ENCODE data around the gene SLC38A11.
A peak's percentile ranks its signal among the peaks of the same experiment; 100 is the strongest.

SLC38A11 gene

GRCh38 chr2:164913640-164914350, 41.5 kb downstream of the SLC38A11 start:
- peaks cover 14% of the 10 kb centered on the region for H3K4me1 Mint-ChIP-seq (ENCODE audit: low read depth)
- no peaks in the 10 kb centered on the region for H3K9me3 Mint-ChIP-seq
- peaks cover 11% of the 10 kb centered on the region for H3K27me3 Mint-ChIP-seq (ENCODE audit: low read depth)
- no peak overlapping the region for H3K4me3 Mint-ChIP-seq
- H3K36me3 Mint-ChIP-seq (ENCODE audit: low read depth), result no peaks in the 10 kb centered on the region
- no peak overlapping the region for H3K27ac Mint-ChIP-seq

- Mint-ChIP-seq H3K36me3 (ENCODE audit: low read depth) (no peaks in the 10 kb centered on the region), H3K27me3 (ENCODE audit: low read depth) (peaks cover 11% of the 10 kb centered on the region), H3K4me1 (ENCODE audit: low read depth) (peaks cover 14% of the 10 kb centered on the region), H3K4me3 (no peak overlapping the region), H3K27ac (no peak overlapping the region), H3K9me3 (no peaks in the 10 kb centered on the region)
Observed at GRCh38 chr2:164913011-164913410, 42.3 kb downstream of the SLC38A11 start.

- Mint-ChIP-seq H3K27me3 (ENCODE audit: low read depth) (peaks cover 11% of the 10 kb centered on the region), H3K4me3 (no peak overlapping the region)
Observed at GRCh38 chr2:164911832-164912231, 43.5 kb downstream of the SLC38A11 start.

GRCh38 chr2:164910101-164910899, 45.0 kb downstream of the SLC38A11 start:
- Mint-ChIP-seq H3K27me3 (ENCODE audit: low read depth) (peaks cover 11% of the 10 kb centered on the region), H3K36me3 (ENCODE audit: low read depth) (no peaks in the 10 kb centered on the region), H3K4me1 (ENCODE audit: low read depth) (peaks cover 14% of the 10 kb centered on the region), H3K27ac (no peak overlapping the region), H3K4me3 (peak overlapping the region; percentile 1), H3K9me3 (no peaks in the 10 kb centered on the region)

More at GRCh38 chr2:164911832-164912231, 43.5 kb downstream of the SLC38A11 start:
- Mint-ChIP-seq H3K27ac (no peak overlapping the region), H3K4me1 (ENCODE audit: low read depth) (peaks cover 14% of the 10 kb centered on the region), H3K9me3 (no peaks in the 10 kb centered on the region), H3K36me3 (ENCODE audit: low read depth) (no peaks in the 10 kb centered on the region)

GRCh38 chr2:164906947-164907346, 48.4 kb downstream of the SLC38A11 start:
- no peaks in the 10 kb centered on the region for H3K36me3 Mint-ChIP-seq (ENCODE audit: low read depth)
- peaks cover 19% of the 10 kb centered on the region for H3K27me3 Mint-ChIP-seq (ENCODE audit: low read depth)
- H3K9me3 Mint-ChIP-seq, result no peaks in the 10 kb centered on the region
- peaks cover 14% of the 10 kb centered on the region for H3K4me1 Mint-ChIP-seq (ENCODE audit: low read depth)
- no peak overlapping the region for H3K27ac Mint-ChIP-seq
- H3K4me3 Mint-ChIP-seq, result no peak overlapping the region

GRCh38 chr2:164905307-164905706, 50.0 kb downstream of the SLC38A11 start:
- H3K4me3 Mint-ChIP-seq, result no peak overlapping the region
- H3K27ac Mint-ChIP-seq, result no peak overlapping the region
- peaks cover 11% of the 10 kb centered on the region for H3K4me1 Mint-ChIP-seq (ENCODE audit: low read depth)
- H3K27me3 Mint-ChIP-seq (ENCODE audit: low read depth), result peaks cover 24% of the 10 kb centered on the region
- no peaks in the 10 kb centered on the region for H3K36me3 Mint-ChIP-seq (ENCODE audit: low read depth)
- H3K9me3 Mint-ChIP-seq, result peaks cover 2% of the 10 kb centered on the region

GRCh38 chr2:164903951-164904350, 51.4 kb downstream of the SLC38A11 start:
- H3K27me3 Mint-ChIP-seq (ENCODE audit: low read depth), result peaks cover 30% of the 10 kb centered on the region
- H3K4me3 Mint-ChIP-seq, result no peak overlapping the region
- H3K9me3 Mint-ChIP-seq, result peaks cover 7% of the 10 kb centered on the region
- no peaks in the 10 kb centered on the region for H3K4me1 Mint-ChIP-seq (ENCODE audit: low read depth)
- no peaks in the 10 kb centered on the region for H3K36me3 Mint-ChIP-seq (ENCODE audit: low read depth)
- no peak overlapping the region for H3K27ac Mint-ChIP-seq

GRCh38 chr2:164903204-164903603, 52.1 kb downstream of the SLC38A11 start:
- H3K27ac Mint-ChIP-seq, result no peak overlapping the region
- no peaks in the 10 kb centered on the region for H3K36me3 Mint-ChIP-seq (ENCODE audit: low read depth)
- H3K27me3 Mint-ChIP-seq (ENCODE audit: low read depth), result peaks cover 30% of the 10 kb centered on the region
- peaks cover 7% of the 10 kb centered on the region for H3K9me3 Mint-ChIP-seq
- no peaks in the 10 kb centered on the region for H3K4me1 Mint-ChIP-seq (ENCODE audit: low read depth)
- H3K4me3 Mint-ChIP-seq, result no peak overlapping the region

GRCh38 chr2:164899121-164899520, 56.2 kb downstream of the SLC38A11 start:
- H3K4me1 Mint-ChIP-seq (ENCODE audit: low read depth), result peaks cover 9% of the 10 kb centered on the region
- no peak overlapping the region for H3K4me3 Mint-ChIP-seq
- H3K36me3 Mint-ChIP-seq (ENCODE audit: low read depth), result no peaks in the 10 kb centered on the region
- peaks cover 29% of the 10 kb centered on the region for H3K27me3 Mint-ChIP-seq (ENCODE audit: low read depth)
- H3K9me3 Mint-ChIP-seq, result peaks cover 7% of the 10 kb centered on the region
- no peak overlapping the region for H3K27ac Mint-ChIP-seq

- H3K27ac Mint-ChIP-seq, result no peak overlapping the region
- peaks cover 23% of the 10 kb centered on the region for H3K27me3 Mint-ChIP-seq (ENCODE audit: low read depth)
- peaks cover 7% of the 10 kb centered on the region for H3K9me3 Mint-ChIP-seq
- no peak overlapping the region for H3K4me3 Mint-ChIP-seq
- H3K36me3 Mint-ChIP-seq (ENCODE audit: low read depth), result no peaks in the 10 kb centered on the region
- H3K4me1 Mint-ChIP-seq (ENCODE audit: low read depth), result peaks cover 9% of the 10 kb centered on the region
Observed at GRCh38 chr2:164898475-164898874, 56.9 kb downstream of the SLC38A11 start.

- Mint-ChIP-seq H3K36me3 (ENCODE audit: low read depth) (no peaks in the 10 kb centered on the region), H3K4me3 (no peak overlapping the region), H3K4me1 (ENCODE audit: low read depth) (peaks cover 9% of the 10 kb centered on the region), H3K27ac (no peak overlapping the region), H3K9me3 (peaks cover 7% of the 10 kb centered on the region), H3K27me3 (ENCODE audit: low read depth) (peaks cover 17% of the 10 kb centered on the region)
Observed at GRCh38 chr2:164897469-164898260, 57.7 kb downstream of the SLC38A11 start.

- H3K4me3 Mint-ChIP-seq, result no peak overlapping the region
- peaks cover 13% of the 10 kb centered on the region for H3K27me3 Mint-ChIP-seq (ENCODE audit: low read depth)
- H3K9me3 Mint-ChIP-seq, result peaks cover 7% of the 10 kb centered on the region
- peaks cover 9% of the 10 kb centered on the region for H3K4me1 Mint-ChIP-seq (ENCODE audit: low read depth)
- H3K27ac Mint-ChIP-seq, result no peak overlapping the region
- H3K36me3 Mint-ChIP-seq (ENCODE audit: low read depth), result no peaks in the 10 kb centered on the region
Observed at GRCh38 chr2:164896634-164897355, 58.5 kb downstream of the SLC38A11 start.

GRCh38 chr2:164896226-164896625, 59.1 kb downstream of the SLC38A11 start:
- H3K36me3 Mint-ChIP-seq (ENCODE audit: low read depth), result no peaks in the 10 kb centered on the region
- peaks cover 7% of the 10 kb centered on the region for H3K9me3 Mint-ChIP-seq
- H3K4me3 Mint-ChIP-seq, result no peak overlapping the region
- peaks cover 14% of the 10 kb centered on the region for H3K27me3 Mint-ChIP-seq (ENCODE audit: low read depth)
- H3K27ac Mint-ChIP-seq, result no peak overlapping the region
- H3K4me1 Mint-ChIP-seq (ENCODE audit: low read depth), result peaks cover 9% of the 10 kb centered on the region

- H3K9me3 Mint-ChIP-seq, result no peaks in the 10 kb centered on the region
- no peak overlapping the region for H3K4me3 Mint-ChIP-seq
- H3K27ac Mint-ChIP-seq, result no peak overlapping the region
- peaks cover 2% of the 10 kb centered on the region for H3K4me1 Mint-ChIP-seq (ENCODE audit: low read depth)
- H3K36me3 Mint-ChIP-seq (ENCODE audit: low read depth), result no peaks in the 10 kb centered on the region
- peaks cover 28% of the 10 kb centered on the region for H3K27me3 Mint-ChIP-seq (ENCODE audit: low read depth)
Observed at GRCh38 chr2:164891460-164891859, 63.9 kb downstream of the SLC38A11 start.
